ENCODE results near the gene COX10.
"Not testable (repeated sequence)": the region's sequence is repeated elsewhere in the genome, so short reads cannot be mapped to it uniquely, and the experiment has no call there.

Gene COX10

GRCh38 chr17:14123619-14124278, 54.4 kb downstream of the COX10 start:
- DNase-seq (ENCODE audit: low spot score), result no peak

GRCh38 chr17:14124854-14125253, 55.5 kb downstream of the COX10 start:
- DNase-seq (ENCODE audit: low spot score), result no peak

GRCh38 chr17:14125518-14126137, 56.3 kb downstream of the COX10 start:
- DNase-seq (ENCODE audit: low spot score), result no peak

- no peak for DNase-seq (ENCODE audit: low spot score)
Measured at GRCh38 chr17:14133104-14133503, 63.8 kb downstream of the COX10 start.

- no peak for DNase-seq (ENCODE audit: low spot score)
Measured at GRCh38 chr17:14134456-14134855, 65.2 kb downstream of the COX10 start.

GRCh38 chr17:14135906-14136590, 66.7 kb downstream of the COX10 start:
- DNase-seq (ENCODE audit: low spot score), result no peak

GRCh38 chr17:14138649-14139048, 69.3 kb downstream of the COX10 start:
- DNase-seq (ENCODE audit: low spot score), result no peak

GRCh38 chr17:14143688-14144087, 74.4 kb downstream of the COX10 start:
- no peak for DNase-seq (ENCODE audit: low spot score)

- no peak for DNase-seq (ENCODE audit: low spot score)
Measured at GRCh38 chr17:14144508-14144907, 75.2 kb downstream of the COX10 start.

- DNase-seq (ENCODE audit: low spot score), result no peak
Measured at GRCh38 chr17:14149751-14150150, 80.4 kb downstream of the COX10 start.

GRCh38 chr17:14150619-14151018, 81.3 kb downstream of the COX10 start:
- DNase-seq (ENCODE audit: low spot score), result no peak

- DNase-seq (ENCODE audit: low spot score), result no peak
Measured at GRCh38 chr17:14152721-14153120, 83.4 kb downstream of the COX10 start.

- no peak for DNase-seq (ENCODE audit: low spot score)
Measured at GRCh38 chr17:14153374-14153773, 84.1 kb downstream of the COX10 start.

- no peak for DNase-seq (ENCODE audit: low spot score)
Measured at GRCh38 chr17:14156689-14157088, 87.4 kb downstream of the COX10 start.

GRCh38 chr17:14157822-14158221, 88.5 kb downstream of the COX10 start:
- DNase-seq (ENCODE audit: low spot score), result no peak

- no peak for DNase-seq (ENCODE audit: low spot score)
Measured at GRCh38 chr17:14158707-14159106, 89.4 kb downstream of the COX10 start.

- no peak for DNase-seq (ENCODE audit: low spot score)
Measured at GRCh38 chr17:14161419-14161818, 92.1 kb downstream of the COX10 start.

GRCh38 chr17:14165616-14166015, 96.3 kb downstream of the COX10 start:
- DNase-seq (ENCODE audit: low spot score), result no peak

GRCh38 chr17:14167831-14168230, 98.5 kb downstream of the COX10 start:
- DNase-seq (ENCODE audit: low spot score), result not testable (repeated sequence)

- DNase-seq (ENCODE audit: low spot score), result no peak
Measured at GRCh38 chr17:14168582-14168981, 99.3 kb downstream of the COX10 start.

- no peak for DNase-seq (ENCODE audit: low spot score)
Measured at GRCh38 chr17:14169287-14169686, 100.0 kb downstream of the COX10 start.

GRCh38 chr17:14169901-14170300, 100.6 kb downstream of the COX10 start:
- no peak for DNase-seq (ENCODE audit: low spot score)

- DNase-seq (ENCODE audit: low spot score), result not testable (repeated sequence)
Measured at GRCh38 chr17:14176989-14177388, 107.7 kb downstream of the COX10 start.

Measured in CD4-positive, alpha-beta T cell treated with Interleukin-15 for 4 hours (primary cell).